Activated effector memory CD4-positive, alpha-beta T cell treated with anti-CD3 and anti-CD28 coated beads, Interleukin-2, amount 50 U/mL, for 16 hours (primary cell): ENCODE data around the gene MAP3K20.
"Not testable (repeated sequence)": the region's sequence is repeated elsewhere in the genome, so short reads cannot be mapped to it uniquely, and the experiment has no call there.

ENCODE experiments used
- DNase-seq: peaks from one replicate; pipeline ENCODE4 v3.0.0-alpha.2; 2020

The MAP3K20 gene

DNA sequence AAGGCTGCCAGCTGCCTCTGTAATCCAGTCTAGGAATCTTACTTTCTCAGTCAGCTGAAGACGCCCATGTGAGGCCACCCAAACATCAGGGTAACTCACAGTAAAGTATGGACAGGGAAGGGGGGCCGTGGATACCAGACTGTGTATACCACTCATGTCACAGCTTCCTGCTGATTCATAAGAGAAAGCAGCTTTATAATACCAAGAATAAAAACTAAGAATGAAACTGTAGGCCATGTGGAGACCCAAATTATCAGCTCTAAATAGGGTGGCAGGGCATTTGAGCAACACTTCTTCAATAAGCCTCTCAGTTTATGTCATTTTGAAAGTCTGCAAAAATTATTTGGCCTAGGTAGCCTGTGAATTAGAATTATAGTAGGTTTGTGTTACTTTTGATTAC lies 164.0 kb downstream of the MAP3K20 start:
- DNase-seq, result no peak

- DNase-seq, result no peak
These were observed 164.4 kb downstream of the MAP3K20 start for GRCh38 chr2:173240083-173240482.

GRCh38 chr2:173241643-173242042 lies 166.0 kb downstream of the MAP3K20 start:
- DNase-seq, result no peak

- DNase-seq, result no peak
These were observed 171.5 kb downstream of the MAP3K20 start for GRCh38 chr2:173247156-173247555.

DNA sequence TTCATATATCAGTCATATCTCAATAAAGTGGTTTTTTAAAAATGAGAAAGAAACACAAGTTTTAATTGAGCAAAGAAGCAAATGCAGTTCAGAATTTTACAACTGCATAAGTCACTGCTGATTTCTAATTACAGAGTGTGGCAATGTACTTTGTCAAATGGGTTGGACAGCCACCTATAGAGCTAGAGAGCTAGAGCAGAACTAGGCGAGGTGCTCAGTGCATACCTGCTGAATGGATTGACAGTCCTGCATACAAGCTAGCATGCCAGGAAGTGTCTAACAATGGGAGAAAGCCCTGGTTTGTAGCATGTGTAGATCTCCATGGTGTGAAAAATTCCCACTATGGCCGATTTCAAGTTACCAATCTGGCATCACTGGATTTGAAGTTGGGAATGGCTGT lies 172.7 kb downstream of the MAP3K20 start:
- no peak for DNase-seq

GRCh38 chr2:173249661-173250641 lies 174.3 kb downstream of the MAP3K20 start:
- DNase-seq, result no peak

DNA sequence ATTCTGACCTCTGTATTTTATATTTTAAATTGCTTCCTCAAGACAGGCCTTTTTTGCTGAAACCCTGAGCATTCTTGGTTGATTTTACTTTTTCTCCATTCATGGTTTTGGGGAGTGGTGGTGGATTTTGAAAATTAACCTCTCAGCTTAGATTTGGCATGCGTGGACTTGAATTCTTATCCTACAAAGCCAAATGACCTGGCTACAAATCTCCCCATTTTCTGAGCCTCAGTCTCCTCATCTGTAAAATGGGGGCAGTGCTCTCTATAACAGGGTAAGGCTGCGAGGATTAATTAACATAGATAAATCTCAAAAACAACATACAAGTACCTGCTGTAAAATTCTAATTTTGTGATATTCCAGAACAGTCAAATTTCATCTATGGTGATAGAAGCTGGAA lies 175.6 kb downstream of the MAP3K20 start:
- no peak for DNase-seq

DNA sequence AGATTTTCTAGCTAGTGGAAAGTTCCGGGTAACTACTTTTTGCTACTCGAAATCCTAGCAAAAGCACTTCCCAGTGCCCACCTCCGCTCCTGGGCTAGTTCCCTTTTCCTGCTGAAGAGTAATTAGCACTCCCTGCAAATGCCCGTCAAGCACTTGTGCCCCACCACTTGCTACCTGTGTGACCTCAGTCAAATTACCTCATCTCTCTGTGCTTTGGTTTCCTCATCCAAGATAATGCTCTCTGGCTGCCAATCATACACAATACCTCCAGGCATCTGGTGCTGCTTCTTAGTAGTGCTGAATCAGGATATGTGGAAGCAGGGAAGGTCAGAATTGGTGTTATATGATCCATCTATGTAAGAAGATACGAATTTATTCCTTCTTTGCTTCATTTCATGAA lies 176.9 kb downstream of the MAP3K20 start:
- DNase-seq, result no peak

DNA sequence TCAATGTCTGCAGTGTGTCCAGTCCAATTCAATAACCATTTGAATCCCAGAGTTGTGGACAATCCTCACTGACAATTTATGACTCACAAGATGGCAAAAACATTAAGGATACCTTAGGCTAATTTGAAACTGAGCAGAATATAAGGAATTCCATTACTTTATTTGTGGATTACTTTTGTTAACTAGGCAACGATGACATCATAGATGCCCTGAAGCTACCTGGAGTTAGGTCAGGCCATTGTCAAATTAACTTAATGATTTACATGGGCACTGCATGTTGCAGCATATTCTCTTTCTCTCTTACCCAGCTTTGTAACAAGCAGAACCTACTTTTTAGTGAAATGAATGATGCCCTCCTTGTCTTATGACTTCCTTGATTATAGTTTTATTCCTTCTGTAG lies 179.0 kb downstream of the MAP3K20 start:
- DNase-seq, result no peak

GRCh38 chr2:173258701-173259100 lies 183.1 kb downstream of the MAP3K20 start:
- no peak for DNase-seq

DNA sequence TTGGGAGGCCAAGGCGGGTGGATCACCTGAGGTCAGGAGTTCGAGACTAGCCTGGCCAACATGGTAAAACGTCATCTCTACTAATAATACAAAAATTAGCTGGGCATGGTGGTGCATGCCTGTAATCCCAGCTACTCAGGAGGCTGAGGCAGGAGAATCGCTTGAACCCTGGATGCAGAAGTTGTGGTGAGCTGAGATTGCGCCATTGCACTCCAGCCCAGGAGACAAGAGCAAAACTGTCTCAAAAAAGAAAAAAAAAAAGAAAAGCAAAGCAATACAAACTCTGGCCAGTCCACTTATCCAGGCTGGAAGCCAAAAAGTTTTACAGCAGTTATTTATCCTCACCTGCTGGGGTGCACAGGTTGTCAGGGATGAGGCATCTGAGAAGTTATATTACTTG lies 186.7 kb downstream of the MAP3K20 start:
- DNase-seq, result not testable (repeated sequence)

DNA sequence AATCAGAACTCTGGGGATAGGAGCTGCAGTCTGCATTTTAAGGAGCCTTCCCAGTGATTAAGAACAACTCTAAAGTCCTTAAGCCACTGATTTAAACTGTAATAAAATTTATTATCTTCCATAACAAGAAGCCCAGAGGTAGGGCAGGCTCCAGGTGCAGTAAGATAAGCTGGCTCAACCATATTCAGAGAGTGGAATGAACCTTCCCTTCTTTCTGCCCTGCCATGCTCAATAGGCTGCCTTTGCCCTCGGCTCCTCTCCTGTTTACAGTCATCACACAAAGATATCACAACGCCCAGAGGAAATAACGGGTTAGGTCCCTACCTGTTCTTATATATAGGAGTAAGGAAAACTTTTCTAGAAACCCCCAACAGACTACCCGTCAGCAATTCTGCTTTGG lies 188.5 kb downstream of the MAP3K20 start:
- no peak for DNase-seq

GRCh38 chr2:173264603-173265366 lies 189.1 kb downstream of the MAP3K20 start:
- no peak for DNase-seq

GRCh38 chr2:173271135-173271534 lies 195.5 kb downstream of the MAP3K20 start:
- no peak for DNase-seq

GRCh38 chr2:173271825-173272224 lies 196.2 kb downstream of the MAP3K20 start:
- DNase-seq, result no peak

DNA sequence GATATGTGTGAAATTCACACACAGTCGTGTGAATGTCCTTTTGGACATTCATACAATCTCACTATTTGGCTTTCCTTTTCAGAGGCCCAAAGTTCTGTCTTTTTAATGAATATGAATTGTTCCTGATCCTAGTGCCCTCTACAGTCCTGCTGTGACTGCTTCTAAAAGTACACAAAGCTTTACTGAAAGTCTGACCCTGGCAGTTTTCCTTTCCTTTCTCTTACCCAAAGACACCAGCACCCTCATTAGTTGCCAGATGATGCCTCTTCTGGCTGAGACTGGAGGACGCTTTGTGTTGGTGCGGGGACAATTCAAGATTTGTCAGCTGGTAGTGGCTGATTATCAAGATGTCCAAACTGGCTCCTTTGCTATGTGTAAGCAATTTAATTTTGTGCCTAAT lies 197.2 kb downstream of the MAP3K20 start:
- DNase-seq, result no peak

- DNase-seq, result no peak
These were observed 203.3 kb downstream of the MAP3K20 start for GRCh38 chr2:173278794-173279526.

DNA sequence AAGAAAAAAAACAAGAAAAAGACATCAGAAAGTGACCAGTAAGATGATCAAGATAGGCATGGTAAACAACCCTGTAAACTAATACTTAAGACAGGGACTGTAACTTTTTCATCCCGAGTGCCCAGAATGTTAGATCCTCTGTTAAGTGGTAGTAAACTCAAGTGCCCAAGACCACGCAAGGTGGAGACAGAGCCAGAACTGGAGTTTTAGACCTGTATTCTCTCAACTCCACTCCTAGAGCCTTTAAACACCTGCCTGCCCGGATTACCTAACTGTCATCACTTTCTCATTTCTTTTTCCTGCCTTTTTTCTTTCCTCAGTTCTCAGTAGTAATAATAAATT lies 203.9 kb downstream of the MAP3K20 start:
- no peak for DNase-seq

DNA sequence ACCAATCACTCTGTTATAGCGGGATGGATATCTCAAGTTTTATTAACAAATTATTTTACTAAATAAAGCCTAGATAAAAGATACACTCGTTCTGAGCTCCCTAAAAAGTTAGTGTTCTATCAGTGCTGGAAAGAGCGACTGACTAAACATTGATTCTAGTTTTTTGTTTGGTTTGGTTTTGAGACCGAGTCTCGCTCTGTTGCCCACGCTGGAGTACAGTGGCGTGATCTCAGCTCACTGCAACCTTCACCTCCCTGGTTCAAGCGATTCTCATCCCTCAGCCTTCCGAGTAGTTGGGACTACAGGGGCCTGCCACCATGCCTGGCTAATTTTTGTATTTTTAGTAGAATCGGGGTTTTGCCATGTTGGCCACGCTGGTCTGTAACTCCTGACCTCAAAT lies 205.2 kb downstream of the MAP3K20 start:
- no peak for DNase-seq

DNA sequence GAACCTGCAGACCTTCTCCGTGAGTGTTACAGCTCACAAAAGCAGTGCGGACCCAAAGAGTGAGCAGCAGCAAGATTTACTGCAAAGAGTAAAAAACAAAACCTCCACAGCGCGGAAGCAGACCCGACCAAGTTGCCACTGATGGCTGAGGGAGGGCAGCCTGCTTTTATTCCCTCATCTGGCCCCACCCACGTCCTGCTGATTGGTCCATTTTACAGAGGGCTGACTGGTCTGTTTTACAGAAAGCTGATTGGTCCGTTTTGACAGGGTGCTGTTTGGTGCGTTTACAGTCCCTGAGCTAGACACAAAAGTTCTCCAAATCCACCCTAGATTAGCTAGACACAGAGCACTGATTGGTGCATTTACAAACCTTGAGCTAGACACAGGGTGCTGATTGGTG lies 206.3 kb downstream of the MAP3K20 start:
- not testable (repeated sequence) for DNase-seq

GRCh38 chr2:173282795-173283545 lies 207.3 kb downstream of the MAP3K20 start:
- DNase-seq, result no peak

GRCh38 chr2:173286153-173286809 lies 210.6 kb downstream of the MAP3K20 start:
- no peak for DNase-seq
